Measurements from ENCODE around the gene CACNB3. TPM values are rescaled to one million over a fixed set of nuclear protein-coding genes. Genes with fewer than 3 reads are reported as not detected.
A peak's percentile ranks its signal among the peaks of the same experiment; 100 is the strongest.

Gene CACNB3
- total RNA-seq = 10.6 TPM
- polyA plus RNA-seq (ENCODE audit: insufficient read depth in 1 of 8, insufficient read length in 8 of 8, low replicate concordance in 1 of 8) = 10 to 100 TPM; 15.2 to 30.8 (median 20.2) TPM
- long read RNA-seq, donor 1, partial matches to known transcripts = 0 of 4 reads
- long read RNA-seq, donor 1, other reads (novel, unspliced or antisense) = 0 of 4 reads
- long read RNA-seq, donor 2, partial matches to known transcripts = 0 of 2 reads
- long read RNA-seq, donor 2, other reads (novel, unspliced or antisense) = 0 of 2 reads
- long read RNA-seq, donor 3 = 0 reads
- long read RNA-seq, donor 4, partial matches to known transcripts = 0 of 2 reads
- long read RNA-seq, donor 4, other reads (novel, unspliced or antisense) = 0 of 2 reads
- long read RNA-seq, donor 5, partial matches to known transcripts = 0 of 2 reads
- long read RNA-seq, donor 5, other reads (novel, unspliced or antisense) = 0 of 2 reads
- long read RNA-seq, donor 6, partial matches to known transcripts = 5 of 6 reads
- long read RNA-seq, donor 6, other reads (novel, unspliced or antisense) = 0 of 6 reads
- long read RNA-seq, donor 7 = 0 reads
- long read RNA-seq, donor 8, partial matches to known transcripts = 7 of 9 reads
- long read RNA-seq, donor 8, other reads (novel, unspliced or antisense) = 0 of 9 reads
- long read RNA-seq, donor 9, partial matches to known transcripts = 0 of 1 reads
- long read RNA-seq, donor 9, other reads (novel, unspliced or antisense) = 0 of 1 reads
- long read RNA-seq, donor 10, partial matches to known transcripts = 0 of 7 reads
- long read RNA-seq, donor 10, other reads (novel, unspliced or antisense) = 6 of 7 reads
- long read RNA-seq, donor 11, partial matches to known transcripts = 0 of 1 reads
- long read RNA-seq, donor 11, other reads (novel, unspliced or antisense) = 0 of 1 reads

- DNase-seq = peak; percentile 73
- Histone ChIP-seq H3K36me3 (ENCODE audit: control insufficient read depth, insufficient read depth, low read length) (no peaks in the 10 kb centered on the region), H3K27me3 (ENCODE audit: control insufficient read depth, insufficient read depth, low read length) (peaks cover 17% of the 10 kb centered on the region), H3K4me3 (ENCODE audit: low read length) (peak within 1 kb of the TSS; percentile 63), H3K4me1 (ENCODE audit: control insufficient read depth, insufficient read depth, low read length) (peaks cover 43% of the 10 kb centered on the region), H3K9me3 (replicated peaks; ENCODE audit: control insufficient read depth, low read depth, low read length) (no peaks in the 10 kb centered on the region), H3K27ac (ENCODE audit: low read length) (no peak within 1 kb of the TSS)
- WGBS (ENCODE audit: insufficient coverage) = 1% methylated on average over 58 of the region's 79 CpGs
Measured at GRCh38 chr12:48817873-48818830, at the start of gene CACNB3. TSS of gene CACNB3 (plus strand) at chr12:48818496. CDS start at chr12:48818930, 434 bp downstream.

- no peak for DNase-seq
- H3K36me3 ChIP-seq (ENCODE audit: control insufficient read depth, insufficient read depth, low read length) = peaks cover 79% of the 10 kb centered on the region
- H3K9me3 ChIP-seq (replicated peaks; ENCODE audit: control insufficient read depth, low read depth, low read length) = no peaks in the 10 kb centered on the region
- H3K4me3 ChIP-seq (ENCODE audit: low read length) = no peak overlapping the region
- H3K4me1 ChIP-seq (ENCODE audit: control insufficient read depth, insufficient read depth, low read length) = no peaks in the 10 kb centered on the region
- no peak overlapping the region for H3K27ac ChIP-seq (ENCODE audit: low read length)
- H3K27me3 ChIP-seq (ENCODE audit: control insufficient read depth, insufficient read depth, low read length) = no peaks in the 10 kb centered on the region
- 90% methylated on average over 9 of the region's 9 CpGs for WGBS (ENCODE audit: insufficient coverage)
Measured at GRCh38 chr12:48768736-48769135, 49.6 kb upstream of the CACNB3 start.

GRCh38 chr12:48770756-48771155 is 47.5 kb upstream of the CACNB3 start:
- Histone ChIP-seq H3K27ac (ENCODE audit: low read length) (no peak overlapping the region), H3K9me3 (replicated peaks; ENCODE audit: control insufficient read depth, low read depth, low read length) (no peaks in the 10 kb centered on the region), H3K4me3 (ENCODE audit: low read length) (no peak overlapping the region), H3K27me3 (ENCODE audit: control insufficient read depth, insufficient read depth, low read length) (no peaks in the 10 kb centered on the region), H3K36me3 (ENCODE audit: control insufficient read depth, insufficient read depth, low read length) (peaks cover 91% of the 10 kb centered on the region), H3K4me1 (ENCODE audit: control insufficient read depth, insufficient read depth, low read length) (no peaks in the 10 kb centered on the region)
- DNase-seq = no peak
- 89% methylated on average over 9 of the region's 10 CpGs for WGBS (ENCODE audit: insufficient coverage)

- no peak overlapping the region for H3K4me3 ChIP-seq (ENCODE audit: low read length)
- no peak for DNase-seq
- no peaks in the 10 kb centered on the region for H3K4me1 ChIP-seq (ENCODE audit: control insufficient read depth, insufficient read depth, low read length)
- 95% methylated on average over 9 of the region's 13 CpGs for WGBS (ENCODE audit: insufficient coverage)
- H3K27ac ChIP-seq (ENCODE audit: low read length) = no peak overlapping the region
- H3K36me3 ChIP-seq (ENCODE audit: control insufficient read depth, insufficient read depth, low read length) = peaks cover 92% of the 10 kb centered on the region
- H3K9me3 ChIP-seq (replicated peaks; ENCODE audit: control insufficient read depth, low read depth, low read length) = no peaks in the 10 kb centered on the region
- no peaks in the 10 kb centered on the region for H3K27me3 ChIP-seq (ENCODE audit: control insufficient read depth, insufficient read depth, low read length)
Measured at GRCh38 chr12:48771588-48772112, 46.6 kb upstream of the CACNB3 start.

GRCh38 chr12:48773686-48774085 is 44.6 kb upstream of the CACNB3 start:
- Histone ChIP-seq H3K27ac (ENCODE audit: low read length) (no peak overlapping the region), H3K4me1 (ENCODE audit: control insufficient read depth, insufficient read depth, low read length) (no peaks in the 10 kb centered on the region), H3K9me3 (replicated peaks; ENCODE audit: control insufficient read depth, low read depth, low read length) (no peaks in the 10 kb centered on the region), H3K4me3 (ENCODE audit: low read length) (no peak overlapping the region), H3K27me3 (ENCODE audit: control insufficient read depth, insufficient read depth, low read length) (no peaks in the 10 kb centered on the region), H3K36me3 (ENCODE audit: control insufficient read depth, insufficient read depth, low read length) (peaks cover 81% of the 10 kb centered on the region)
- DNase-seq = no peak
- 92% methylated on average over 5 of the region's 5 CpGs for WGBS (ENCODE audit: insufficient coverage)

- H3K27ac ChIP-seq (ENCODE audit: low read length) = no peak overlapping the region
- H3K4me1 ChIP-seq (ENCODE audit: control insufficient read depth, insufficient read depth, low read length) = peaks cover 3% of the 10 kb centered on the region
- no peaks in the 10 kb centered on the region for H3K27me3 ChIP-seq (ENCODE audit: control insufficient read depth, insufficient read depth, low read length)
- no peaks in the 10 kb centered on the region for H3K9me3 ChIP-seq (replicated peaks; ENCODE audit: control insufficient read depth, low read depth, low read length)
- no peak overlapping the region for H3K4me3 ChIP-seq (ENCODE audit: low read length)
- WGBS (ENCODE audit: insufficient coverage) = 16% methylated on average over 2 of the region's 2 CpGs
- no peak for DNase-seq
- H3K36me3 ChIP-seq (ENCODE audit: control insufficient read depth, insufficient read depth, low read length) = peaks cover 82% of the 10 kb centered on the region
Measured at GRCh38 chr12:48774516-48774915, 43.8 kb upstream of the CACNB3 start.

GRCh38 chr12:48775299-48775698 is 43.0 kb upstream of the CACNB3 start:
- 96% methylated on average over 3 of the region's 8 CpGs for WGBS (ENCODE audit: insufficient coverage)
- Histone ChIP-seq H3K27ac (ENCODE audit: low read length) (no peak overlapping the region), H3K27me3 (ENCODE audit: control insufficient read depth, insufficient read depth, low read length) (no peaks in the 10 kb centered on the region), H3K9me3 (replicated peaks; ENCODE audit: control insufficient read depth, low read depth, low read length) (no peaks in the 10 kb centered on the region), H3K4me3 (ENCODE audit: low read length) (no peak overlapping the region), H3K36me3 (ENCODE audit: control insufficient read depth, insufficient read depth, low read length) (peaks cover 79% of the 10 kb centered on the region), H3K4me1 (ENCODE audit: control insufficient read depth, insufficient read depth, low read length) (peaks cover 11% of the 10 kb centered on the region)
- DNase-seq = no peak

- Histone ChIP-seq H3K4me1 (ENCODE audit: control insufficient read depth, insufficient read depth, low read length) (peaks cover 17% of the 10 kb centered on the region), H3K27me3 (ENCODE audit: control insufficient read depth, insufficient read depth, low read length) (no peaks in the 10 kb centered on the region), H3K36me3 (ENCODE audit: control insufficient read depth, insufficient read depth, low read length) (peaks cover 75% of the 10 kb centered on the region), H3K9me3 (replicated peaks; ENCODE audit: control insufficient read depth, low read depth, low read length) (no peaks in the 10 kb centered on the region), H3K27ac (ENCODE audit: low read length) (no peak overlapping the region), H3K4me3 (ENCODE audit: low read length) (no peak overlapping the region)
- WGBS (ENCODE audit: insufficient coverage) = 89% methylated on average over 18 of the region's 29 CpGs
- no peak for DNase-seq
Measured at GRCh38 chr12:48775991-48776649, 42.2 kb upstream of the CACNB3 start.

GRCh38 chr12:48776956-48777355 is 41.3 kb upstream of the CACNB3 start:
- H3K4me1 ChIP-seq (ENCODE audit: control insufficient read depth, insufficient read depth, low read length) = peaks cover 25% of the 10 kb centered on the region
- peaks cover 73% of the 10 kb centered on the region for H3K36me3 ChIP-seq (ENCODE audit: control insufficient read depth, insufficient read depth, low read length)
- DNase-seq = no peak
- no peak overlapping the region for H3K27ac ChIP-seq (ENCODE audit: low read length)
- no peaks in the 10 kb centered on the region for H3K9me3 ChIP-seq (replicated peaks; ENCODE audit: control insufficient read depth, low read depth, low read length)
- WGBS (ENCODE audit: insufficient coverage) = 92% methylated on average over 2 of the region's 6 CpGs
- no peak overlapping the region for H3K4me3 ChIP-seq (ENCODE audit: low read length)
- H3K27me3 ChIP-seq (ENCODE audit: control insufficient read depth, insufficient read depth, low read length) = no peaks in the 10 kb centered on the region
